K562 (cell line): ENCODE data around the gene TIMM10.

Source experiments
- BDP1 ChIP-seq: IDR thresholded peaks from 3 replicates; pipeline ENCODE4 v1.6.1; 2011; ENCODE audit not compliant: insufficient read length, insufficient read depth
- BHLHE40 ChIP-seq: IDR thresholded peaks from 2 replicates; pipeline ENCODE4 v1.6.1; 2011; ENCODE audit warnings: low read length, improper control_type of control experiment
- CBX2 ChIP-seq: fragments of 200-600 bp; sonication (generic); IDR thresholded peaks from one replicate; pipeline ENCODE4 v1.6.1; 2012; ENCODE audit warnings: mild to moderate bottlenecking, low read length, inconsistent platforms; ENCODE audit not compliant: insufficient read depth, poor library complexity, severe bottlenecking
- CEBPG ChIP-seq, 3 experiments: fragments of 200-800 bp in 1 of 3; sonication (Bioruptor generic) in 1 of 3; sonication (generic) in 1 of 3; formaldehyde crosslinking in 1 of 3; IDR thresholded peaks in 2 of 3; conservative IDR thresholded peaks in 1 of 3; 2 replicates each; pipeline versions ENCODE4 v1.6.1 to v1.8.0; 2016 to 2022; ENCODE audit warnings: missing compliant biosample characterization in 2 of 3, missing genetic modification characterization in 2 of 3, mild to moderate bottlenecking in 1 of 3, missing genetic modification reagents in 1 of 3
- GATAD2A ChIP-seq: fragments of 450-650 bp; IDR thresholded peaks from 2 replicates; pipeline ENCODE4 v1.6.1; 2017
- NFE2L1 ChIP-seq: fragments of 450-650 bp; IDR thresholded peaks from 2 replicates; pipeline ENCODE4 v1.6.1; 2016; ENCODE audit warnings: missing genetic modification characterization, low read depth, mild to moderate bottlenecking, missing compliant biosample characterization, moderate library complexity, borderline replicate concordance
- ZNF217 ChIP-seq: sonication (generic); formaldehyde crosslinking; IDR thresholded peaks from 2 replicates; pipeline ENCODE4 v1.8.0; 2022; ENCODE audit warnings: mild to moderate bottlenecking, missing genetic modification reagents
- TF ChIP-seq, protein P1 (sequence below): IDR thresholded peaks from 2 replicates; pipeline ENCODE4 v1.6.1; 2012; ENCODE audit warnings: low read depth, low read length, improper control_type of control experiment, borderline replicate concordance
- TF ChIP-seq, protein P2 (sequence below): sonication (generic); formaldehyde crosslinking; IDR thresholded peaks from 2 replicates; pipeline ENCODE4 v1.9.0; 2022; ENCODE audit warnings: mild to moderate bottlenecking, missing genetic modification reagents

DNA sequence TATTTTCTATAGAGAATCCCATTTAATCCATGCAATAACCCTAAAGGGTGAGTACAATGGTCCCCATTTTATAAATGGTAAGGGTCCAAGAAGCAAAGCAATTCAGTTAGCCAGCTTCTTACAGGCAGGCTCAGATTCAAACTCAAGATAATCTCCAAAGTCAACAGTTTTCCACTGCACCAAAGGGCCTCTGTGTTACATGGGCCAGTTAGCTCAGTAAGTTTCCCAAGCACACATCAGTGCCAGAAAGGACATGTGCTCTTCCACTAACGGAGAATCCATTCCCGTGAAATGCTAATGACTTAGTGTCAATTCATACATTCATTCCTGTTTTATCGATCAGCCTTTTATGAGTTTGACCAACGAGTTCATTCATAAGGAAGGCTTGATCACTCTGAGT lies 26.0 kb downstream of the TIMM10 start:
- TF ChIP-seq GATAD2A (no peak), BDP1 (no peak), CBX2 (no peak), ZNF217 (no peak), BHLHE40 (no peak), NFE2L1 (no peak), CEBPG (CRISPR knock-in tag; IDR thresholded peaks at IDR 0.05) (no peak), CEBPG (tag; conservative IDR thresholded peaks at IDR 0.05 in 1 of 2, IDR thresholded peaks at IDR 0.05 in 1 of 2) (no peak)
- TF ChIP-seq, protein P1, sequence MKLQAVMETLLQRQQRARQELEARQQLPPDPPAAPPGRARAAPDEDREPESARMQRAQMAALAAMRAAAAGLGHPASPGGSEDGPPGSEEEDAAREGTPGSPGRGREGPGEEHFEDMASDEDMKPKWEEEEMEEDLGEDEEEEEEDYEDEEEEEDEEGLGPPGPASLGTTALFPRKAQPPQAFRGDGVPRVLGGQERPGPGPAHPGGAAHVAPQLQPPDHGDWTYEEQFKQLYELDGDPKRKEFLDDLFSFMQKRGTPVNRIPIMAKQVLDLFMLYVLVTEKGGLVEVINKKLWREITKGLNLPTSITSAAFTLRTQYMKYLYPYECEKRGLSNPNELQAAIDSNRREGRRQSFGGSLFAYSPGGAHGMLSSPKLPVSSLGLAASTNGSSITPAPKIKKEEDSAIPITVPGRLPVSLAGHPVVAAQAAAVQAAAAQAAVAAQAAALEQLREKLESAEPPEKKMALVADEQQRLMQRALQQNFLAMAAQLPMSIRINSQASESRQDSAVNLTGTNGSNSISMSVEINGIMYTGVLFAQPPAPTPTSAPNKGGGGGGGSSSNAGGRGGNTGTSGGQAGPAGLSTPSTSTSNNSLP, result no peak
- TF ChIP-seq, protein P2, sequence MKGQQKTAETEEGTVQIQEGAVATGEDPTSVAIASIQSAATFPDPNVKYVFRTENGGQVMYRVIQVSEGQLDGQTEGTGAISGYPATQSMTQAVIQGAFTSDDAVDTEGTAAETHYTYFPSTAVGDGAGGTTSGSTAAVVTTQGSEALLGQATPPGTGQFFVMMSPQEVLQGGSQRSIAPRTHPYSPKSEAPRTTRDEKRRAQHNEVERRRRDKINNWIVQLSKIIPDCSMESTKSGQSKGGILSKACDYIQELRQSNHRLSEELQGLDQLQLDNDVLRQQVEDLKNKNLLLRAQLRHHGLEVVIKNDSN (CRISPR knock-in tag), result no peak
